Measurements from ENCODE around the gene PHF21A. TPM values are rescaled to one million over a fixed set of nuclear protein-coding genes. Genes with fewer than 3 reads are reported as not detected.
"Not testable (repeated sequence)": the region's sequence is repeated elsewhere in the genome, so short reads cannot be mapped to it uniquely, and the experiment has no call there.

Gene PHF21A
- total and polyA plus RNA-seq, 10 of the 15 experiments (the other 5 are each of a cell fraction or from before 2014, with no cell fraction given) = 2.6 to 37.2 (median 16.0) TPM

DNA sequence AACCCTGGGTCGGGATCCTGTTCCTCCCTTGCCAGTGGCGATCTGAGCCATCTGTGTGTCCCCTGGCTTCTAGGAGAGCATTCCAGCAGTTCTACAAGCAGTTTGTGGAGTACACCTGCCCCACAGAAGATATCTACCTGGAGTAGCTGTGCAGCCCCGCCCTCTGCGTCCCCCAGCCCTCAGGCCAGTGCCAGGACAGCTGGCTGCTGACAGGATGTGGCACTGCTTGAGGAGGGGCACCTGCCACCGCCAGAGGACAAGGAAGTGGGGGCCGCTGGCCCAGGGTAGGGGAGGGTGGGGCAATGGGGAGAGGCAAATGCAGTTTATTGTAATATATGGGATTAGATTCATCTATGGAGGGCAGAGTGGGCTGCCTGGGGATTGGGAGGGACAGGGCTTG is 215.7 kb downstream of the PHF21A start:
- RAD21 ChIA-PET (ENCODE audit: unreplicated experiment); BruUV-seq (replicated peaks); CTCF ChIA-PET; H2AFZ ChIP-seq (ENCODE audit: control insufficient read depth, low read depth, low read length); H3K79me2 ChIP-seq (ENCODE audit: control insufficient read depth, insufficient read depth, low read length); H3K9me3 ChIP-seq (replicated peaks; ENCODE audit: control insufficient read depth, insufficient read depth, low read length); H3K4me2 ChIP-seq (ENCODE audit: control insufficient read depth, insufficient read depth); H3K4me3 ChIP-seq; DNase-seq (ENCODE audit: low read depth, low spot score); H4K20me1 ChIP-seq (ENCODE audit: control insufficient read depth, insufficient read depth); H3K27me3 ChIP-seq (replicated peaks in 1 of 2; ENCODE audit: control insufficient read depth in 2 of 2, insufficient read depth in 2 of 2, low read length in 1 of 2); SMC1A ChIA-PET (ENCODE audit: uncharacterized antibody, unreplicated experiment); H3K9ac ChIP-seq (ENCODE audit: control insufficient read depth, insufficient read depth, low read length); H3K27ac ChIP-seq (ENCODE audit: control insufficient read depth, insufficient read depth); intact Hi-C loops (cut with micrococcal nuclease; ENCODE audit: unreplicated experiment); H3K4me1 ChIP-seq (ENCODE audit: control insufficient read depth, insufficient read depth, low read length); FAIRE-seq; in situ Hi-C loops (cut with MboI); H3K36me3 ChIP-seq (ENCODE audit: control insufficient read depth in 2 of 2, insufficient read depth in 2 of 2, low read length in 1 of 2): not testable (repeated sequence)
- 27% methylated on average over 6 of the region's 6 CpGs for WGBS (ENCODE audit: insufficient coverage, insufficient replicate concordance, low lambda C conversion rate, missing lambda C conversion rate)
- POLR2A ChIA-PET = interaction anchor here (0.6 kb wide), 1 partner anchor 57 kb away, joined by 3 read pairs; no protein-coding TSS in a partner anchor
- ATAC-seq = peak; percentile 3; the same call in 1 of the 3 replicates

DNA sequence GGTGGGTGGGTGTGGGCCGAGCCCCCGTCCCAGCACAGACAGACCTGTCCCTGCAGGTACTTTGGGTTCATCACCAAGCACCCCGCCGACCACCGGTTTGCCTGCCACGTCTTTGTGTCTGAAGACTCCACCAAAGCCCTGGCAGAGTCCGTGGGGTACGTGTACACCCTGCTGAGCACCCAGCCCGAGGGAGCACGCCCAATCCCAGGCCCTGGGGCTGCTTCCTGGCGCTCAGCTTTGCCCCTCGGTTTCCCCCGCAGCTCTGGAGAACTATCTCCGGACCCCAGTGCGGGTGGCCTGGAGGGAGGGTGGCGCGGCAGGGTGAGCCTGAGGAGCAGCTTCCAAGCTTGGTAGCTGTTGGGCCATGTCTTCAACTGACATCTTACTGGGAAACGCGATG is 216.2 kb downstream of the PHF21A start:
- Histone ChIP-seq H3K27ac (ENCODE audit: control insufficient read depth, insufficient read depth) (no peak overlapping the region), H3K36me3 (ENCODE audit: control insufficient read depth in 2 of 2, insufficient read depth in 2 of 2, low read length in 1 of 2) (peaks cover 0 to 3% of the 10 kb centered on the region in 2 experiments; a peak in 2 of 4 replicates), H4K20me1 (ENCODE audit: control insufficient read depth, insufficient read depth) (no peaks in the 10 kb centered on the region), H3K79me2 (ENCODE audit: control insufficient read depth, insufficient read depth, low read length) (no peaks in the 10 kb centered on the region), H2AFZ (ENCODE audit: control insufficient read depth, low read depth, low read length) (no peak overlapping the region), H3K4me2 (ENCODE audit: control insufficient read depth, insufficient read depth) (no peak overlapping the region), H3K4me1 (ENCODE audit: control insufficient read depth, insufficient read depth, low read length) (no peaks in the 10 kb centered on the region), H3K9me3 (replicated peaks; ENCODE audit: control insufficient read depth, insufficient read depth, low read length) (no peaks in the 10 kb centered on the region), H3K9ac (ENCODE audit: control insufficient read depth, insufficient read depth, low read length) (no peak overlapping the region), H3K27me3 (replicated peaks in 1 of 2; ENCODE audit: control insufficient read depth in 2 of 2, insufficient read depth in 2 of 2, low read length in 1 of 2) (peaks cover 0 to 1% of the 10 kb centered on the region in 2 experiments; a peak in 2 of 4 replicates), H3K4me3 (no peak overlapping the region)
- SMC1A ChIA-PET (ENCODE audit: uncharacterized antibody, unreplicated experiment) = no interaction called here
- intact Hi-C loops (cut with micrococcal nuclease; ENCODE audit: unreplicated experiment) = no loop called here
- BruUV-seq (replicated peaks) = no TSS peak
- RAD21 ChIA-PET (ENCODE audit: unreplicated experiment) = no interaction called here
- CTCF ChIA-PET = no interaction called here
- no peak for DNase-seq (ENCODE audit: low read depth, low spot score)
- POLR2A ChIA-PET = interaction anchor here (0.6 kb wide), 1 partner anchor 57 kb away, joined by 3 read pairs; no protein-coding TSS in a partner anchor
- in situ Hi-C loops (cut with MboI) = no loop called here
- no peak for FAIRE-seq
- 54% methylated on average over 19 of the region's 19 CpGs for WGBS (ENCODE audit: insufficient coverage, insufficient replicate concordance, low lambda C conversion rate, missing lambda C conversion rate)
- ATAC-seq = no peak
- TF ChIP-seq, protein P1, sequence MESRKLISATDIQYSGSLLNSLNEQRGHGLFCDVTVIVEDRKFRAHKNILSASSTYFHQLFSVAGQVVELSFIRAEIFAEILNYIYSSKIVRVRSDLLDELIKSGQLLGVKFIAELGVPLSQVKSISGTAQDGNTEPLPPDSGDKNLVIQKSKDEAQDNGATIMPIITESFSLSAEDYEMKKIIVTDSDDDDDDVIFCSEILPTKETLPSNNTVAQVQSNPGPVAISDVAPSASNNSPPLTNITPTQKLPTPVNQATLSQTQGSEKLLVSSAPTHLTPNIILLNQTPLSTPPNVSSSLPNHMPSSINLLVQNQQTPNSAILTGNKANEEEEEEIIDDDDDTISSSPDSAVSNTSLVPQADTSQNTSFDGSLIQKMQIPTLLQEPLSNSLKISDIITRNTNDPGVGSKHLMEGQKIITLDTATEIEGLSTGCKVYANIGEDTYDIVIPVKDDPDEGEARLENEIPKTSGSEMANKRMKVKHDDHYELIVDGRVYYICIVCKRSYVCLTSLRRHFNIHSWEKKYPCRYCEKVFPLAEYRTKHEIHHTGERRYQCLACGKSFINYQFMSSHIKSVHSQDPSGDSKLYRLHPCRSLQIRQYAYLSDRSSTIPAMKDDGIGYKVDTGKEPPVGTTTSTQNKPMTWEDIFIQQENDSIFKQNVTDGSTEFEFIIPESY (IDR thresholded peaks at IDR 0.05) = no peak
- TF ChIP-seq, protein P2, sequence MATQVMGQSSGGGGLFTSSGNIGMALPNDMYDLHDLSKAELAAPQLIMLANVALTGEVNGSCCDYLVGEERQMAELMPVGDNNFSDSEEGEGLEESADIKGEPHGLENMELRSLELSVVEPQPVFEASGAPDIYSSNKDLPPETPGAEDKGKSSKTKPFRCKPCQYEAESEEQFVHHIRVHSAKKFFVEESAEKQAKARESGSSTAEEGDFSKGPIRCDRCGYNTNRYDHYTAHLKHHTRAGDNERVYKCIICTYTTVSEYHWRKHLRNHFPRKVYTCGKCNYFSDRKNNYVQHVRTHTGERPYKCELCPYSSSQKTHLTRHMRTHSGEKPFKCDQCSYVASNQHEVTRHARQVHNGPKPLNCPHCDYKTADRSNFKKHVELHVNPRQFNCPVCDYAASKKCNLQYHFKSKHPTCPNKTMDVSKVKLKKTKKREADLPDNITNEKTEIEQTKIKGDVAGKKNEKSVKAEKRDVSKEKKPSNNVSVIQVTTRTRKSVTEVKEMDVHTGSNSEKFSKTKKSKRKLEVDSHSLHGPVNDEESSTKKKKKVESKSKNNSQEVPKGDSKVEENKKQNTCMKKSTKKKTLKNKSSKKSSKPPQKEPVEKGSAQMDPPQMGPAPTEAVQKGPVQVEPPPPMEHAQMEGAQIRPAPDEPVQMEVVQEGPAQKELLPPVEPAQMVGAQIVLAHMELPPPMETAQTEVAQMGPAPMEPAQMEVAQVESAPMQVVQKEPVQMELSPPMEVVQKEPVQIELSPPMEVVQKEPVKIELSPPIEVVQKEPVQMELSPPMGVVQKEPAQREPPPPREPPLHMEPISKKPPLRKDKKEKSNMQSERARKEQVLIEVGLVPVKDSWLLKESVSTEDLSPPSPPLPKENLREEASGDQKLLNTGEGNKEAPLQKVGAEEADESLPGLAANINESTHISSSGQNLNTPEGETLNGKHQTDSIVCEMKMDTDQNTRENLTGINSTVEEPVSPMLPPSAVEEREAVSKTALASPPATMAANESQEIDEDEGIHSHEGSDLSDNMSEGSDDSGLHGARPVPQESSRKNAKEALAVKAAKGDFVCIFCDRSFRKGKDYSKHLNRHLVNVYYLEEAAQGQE (IDR thresholded peaks at IDR 0.05; ENCODE audit: low read depth, low read length) = no peak
- TF ChIP-seq MYB (IDR thresholded peaks at IDR 0.05; ENCODE audit: borderline replicate concordance, low read depth, low read length) (no peak), MXI1 (IDR thresholded peaks at IDR 0.05; ENCODE audit: low read depth, low read length) (no peak), ZBED1 (IDR thresholded peaks at IDR 0.05; ENCODE audit: borderline replicate concordance) (no peak), JUND (IDR thresholded peaks at IDR 0.05; ENCODE audit: low read depth, low read length) (no peak), NBN (IDR thresholded peaks at IDR 0.05) (no peak)
- TF ChIP-seq, protein P3, sequence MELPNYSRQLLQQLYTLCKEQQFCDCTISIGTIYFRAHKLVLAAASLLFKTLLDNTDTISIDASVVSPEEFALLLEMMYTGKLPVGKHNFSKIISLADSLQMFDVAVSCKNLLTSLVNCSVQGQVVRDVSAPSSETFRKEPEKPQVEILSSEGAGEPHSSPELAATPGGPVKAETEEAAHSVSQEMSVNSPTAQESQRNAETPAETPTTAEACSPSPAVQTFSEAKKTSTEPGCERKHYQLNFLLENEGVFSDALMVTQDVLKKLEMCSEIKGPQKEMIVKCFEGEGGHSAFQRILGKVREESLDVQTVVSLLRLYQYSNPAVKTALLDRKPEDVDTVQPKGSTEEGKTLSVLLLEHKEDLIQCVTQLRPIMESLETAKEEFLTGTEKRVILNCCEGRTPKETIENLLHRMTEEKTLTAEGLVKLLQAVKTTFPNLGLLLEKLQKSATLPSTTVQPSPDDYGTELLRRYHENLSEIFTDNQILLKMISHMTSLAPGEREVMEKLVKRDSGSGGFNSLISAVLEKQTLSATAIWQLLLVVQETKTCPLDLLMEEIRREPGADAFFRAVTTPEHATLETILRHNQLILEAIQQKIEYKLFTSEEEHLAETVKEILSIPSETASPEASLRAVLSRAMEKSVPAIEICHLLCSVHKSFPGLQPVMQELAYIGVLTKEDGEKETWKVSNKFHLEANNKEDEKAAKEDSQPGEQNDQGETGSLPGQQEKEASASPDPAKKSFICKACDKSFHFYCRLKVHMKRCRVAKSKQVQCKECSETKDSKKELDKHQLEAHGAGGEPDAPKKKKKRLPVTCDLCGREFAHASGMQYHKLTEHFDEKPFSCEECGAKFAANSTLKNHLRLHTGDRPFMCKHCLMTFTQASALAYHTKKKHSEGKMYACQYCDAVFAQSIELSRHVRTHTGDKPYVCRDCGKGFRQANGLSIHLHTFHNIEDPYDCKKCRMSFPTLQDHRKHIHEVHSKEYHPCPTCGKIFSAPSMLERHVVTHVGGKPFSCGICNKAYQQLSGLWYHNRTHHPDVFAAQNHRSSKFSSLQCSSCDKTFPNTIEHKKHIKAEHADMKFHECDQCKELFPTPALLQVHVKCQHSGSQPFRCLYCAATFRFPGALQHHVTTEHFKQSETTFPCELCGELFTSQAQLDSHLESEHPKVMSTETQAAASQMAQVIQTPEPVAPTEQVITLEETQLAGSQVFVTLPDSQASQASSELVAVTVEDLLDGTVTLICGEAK (IDR thresholded peaks at IDR 0.05; ENCODE audit: borderline replicate concordance) = no peak

Data from GM12878 (cell line).